BE2C (cell line): ENCODE measurements around the gene RNF151.
"Not testable (repeated sequence)": the region's sequence is repeated elsewhere in the genome, so short reads cannot be mapped to it uniquely, and the experiment has no call there.

Experiments
- DNase-seq: peaks from one replicate; pipeline ENCODE4 v3.0.0-alpha.2; 2020
- H3K27me3 ChIP-seq: fragments of 250-450 bp; sonication (Bioruptor Pico); 2 replicates; pipeline ENCODE4 v1.5.1; 2020; ENCODE audit warnings: mild to moderate bottlenecking
- H3K36me3 ChIP-seq: fragments of 250-450 bp; sonication (Bioruptor Pico); 2 replicates; pipeline ENCODE4 v1.5.1; 2020; ENCODE audit warnings: mild to moderate bottlenecking
- H3K4me1 ChIP-seq: fragments of 250-450 bp; sonication (Bioruptor Pico); 2 replicates; pipeline ENCODE4 v1.5.1; 2020
- H3K4me3 ChIP-seq: 2 replicates; pipeline ENCODE4 v1.5.1; 2011; ENCODE audit warnings: low read depth, low read length
- H3K9me3 ChIP-seq: fragments of 250-450 bp; sonication (Bioruptor Pico); 2 replicates; pipeline ENCODE4 v1.5.1; 2020
- TF ChIP-seq, protein P1 (sequence below): IDR thresholded peaks from 2 replicates; pipeline ENCODE4 v1.5.1; 2012; ENCODE audit warnings: mild to moderate bottlenecking, low read depth, low read length

Gene RNF151

DNA sequence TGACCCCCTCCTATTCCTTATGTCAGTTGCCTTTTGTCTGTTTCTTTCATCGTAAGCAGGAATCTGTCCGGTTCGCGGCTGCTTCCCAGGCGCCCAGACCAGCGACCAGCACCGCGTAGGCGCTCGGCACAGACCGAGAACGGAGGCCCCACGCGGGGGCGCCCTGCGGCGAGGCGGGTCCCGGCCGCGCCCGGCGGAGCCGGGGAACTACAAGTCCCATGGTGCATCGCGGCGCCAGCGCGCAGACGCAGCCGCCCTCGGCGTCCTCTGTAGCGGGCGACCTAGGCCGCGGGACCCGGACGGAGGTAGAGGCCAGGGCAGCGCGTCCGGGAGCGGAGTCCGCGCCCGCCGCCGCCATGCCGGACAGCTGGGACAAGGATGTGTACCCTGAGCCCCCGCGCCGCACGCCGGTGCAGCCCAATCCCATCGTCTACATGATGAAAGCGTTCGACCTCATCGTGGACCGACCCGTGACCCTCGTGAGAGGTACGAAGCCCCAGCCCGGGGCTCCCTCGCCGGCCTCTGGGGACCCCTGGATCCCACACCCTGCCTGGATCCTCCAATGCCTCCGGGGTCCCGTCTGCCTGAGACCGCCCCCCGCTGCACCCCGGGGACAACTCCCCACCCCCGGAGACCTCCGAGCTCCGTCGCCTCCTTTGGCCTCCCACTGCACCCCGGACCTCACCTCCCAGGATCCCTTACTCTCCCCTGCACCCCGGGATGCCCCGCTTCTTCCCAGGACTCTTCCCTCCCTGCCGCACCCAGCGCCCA is 7.2 kb upstream of the RNF151 start, which contains the start of gene NDUFB10:
Gene NDUFB10 (plus strand): TSS at position 270 of the 771 bp plus-strand sequence. CDS start 87 bp downstream, at position 357.
- Histone ChIP-seq H3K9me3 (no peaks in the 10 kb centered on the region), H3K36me3 (peaks cover 35% of the 10 kb centered on the region), H3K4me3 (peak within 1 kb of the TSS; percentile 86), H3K4me1 (no peaks in the 10 kb centered on the region), H3K27me3 (no peaks in the 10 kb centered on the region)
- TF ChIP-seq, protein P1, sequence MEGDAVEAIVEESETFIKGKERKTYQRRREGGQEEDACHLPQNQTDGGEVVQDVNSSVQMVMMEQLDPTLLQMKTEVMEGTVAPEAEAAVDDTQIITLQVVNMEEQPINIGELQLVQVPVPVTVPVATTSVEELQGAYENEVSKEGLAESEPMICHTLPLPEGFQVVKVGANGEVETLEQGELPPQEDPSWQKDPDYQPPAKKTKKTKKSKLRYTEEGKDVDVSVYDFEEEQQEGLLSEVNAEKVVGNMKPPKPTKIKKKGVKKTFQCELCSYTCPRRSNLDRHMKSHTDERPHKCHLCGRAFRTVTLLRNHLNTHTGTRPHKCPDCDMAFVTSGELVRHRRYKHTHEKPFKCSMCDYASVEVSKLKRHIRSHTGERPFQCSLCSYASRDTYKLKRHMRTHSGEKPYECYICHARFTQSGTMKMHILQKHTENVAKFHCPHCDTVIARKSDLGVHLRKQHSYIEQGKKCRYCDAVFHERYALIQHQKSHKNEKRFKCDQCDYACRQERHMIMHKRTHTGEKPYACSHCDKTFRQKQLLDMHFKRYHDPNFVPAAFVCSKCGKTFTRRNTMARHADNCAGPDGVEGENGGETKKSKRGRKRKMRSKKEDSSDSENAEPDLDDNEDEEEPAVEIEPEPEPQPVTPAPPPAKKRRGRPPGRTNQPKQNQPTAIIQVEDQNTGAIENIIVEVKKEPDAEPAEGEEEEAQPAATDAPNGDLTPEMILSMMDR = peak; percentile 64
- peak; percentile 97 for DNase-seq

DNA sequence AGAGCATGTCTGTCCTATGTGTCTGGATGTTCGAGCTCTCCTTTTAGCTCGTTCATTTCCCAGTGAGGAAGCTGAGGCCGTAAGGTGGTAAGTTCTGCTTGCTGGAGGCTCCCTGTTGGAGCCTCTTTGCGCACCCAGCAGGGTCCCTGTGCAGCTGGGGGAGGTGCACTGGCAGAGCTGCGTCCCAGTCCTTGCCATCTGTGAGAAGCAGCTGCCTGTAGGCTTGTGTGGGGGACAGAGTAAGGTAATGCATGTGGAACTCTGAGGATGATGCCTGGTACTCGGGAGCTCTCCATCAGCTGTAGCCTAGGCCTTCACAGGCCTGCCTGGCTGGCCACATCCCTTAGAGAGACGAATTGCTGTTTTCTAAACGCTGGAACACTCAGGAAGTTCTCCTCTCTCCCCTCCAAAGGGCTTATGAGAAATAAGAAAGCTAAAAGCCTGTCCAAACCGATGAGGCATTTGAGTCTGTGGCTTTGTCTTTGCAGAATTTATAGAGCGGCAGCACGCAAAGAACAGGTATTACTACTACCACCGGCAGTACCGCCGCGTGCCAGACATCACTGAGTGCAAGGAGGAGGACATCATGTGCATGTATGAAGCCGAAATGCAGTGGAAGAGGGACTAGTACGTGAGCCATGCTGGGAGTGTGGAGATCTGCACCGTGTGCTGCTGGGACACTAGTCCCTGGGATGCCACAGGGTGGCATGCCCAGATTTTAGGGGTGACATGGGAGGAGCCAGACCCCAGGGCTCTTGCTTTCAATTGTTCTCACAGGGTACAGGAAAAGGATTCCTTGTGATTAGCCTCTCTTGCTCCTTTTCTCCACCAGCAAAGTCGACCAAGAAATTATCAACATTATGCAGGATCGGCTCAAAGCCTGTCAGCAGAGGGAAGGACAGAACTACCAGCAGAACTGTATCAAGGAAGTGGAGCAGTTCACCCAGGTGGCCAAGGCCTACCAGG is 5.7 kb upstream of the RNF151 start:
- H3K36me3 ChIP-seq = peaks cover 35% of the 10 kb centered on the region
- no peaks in the 10 kb centered on the region for H3K27me3 ChIP-seq
- DNase-seq = peak; percentile 69
- peak overlapping the region; percentile 86 for H3K4me3 ChIP-seq
- no peaks in the 10 kb centered on the region for H3K4me1 ChIP-seq
- TF ChIP-seq, protein P1 = no peak
- no peaks in the 10 kb centered on the region for H3K9me3 ChIP-seq

DNA sequence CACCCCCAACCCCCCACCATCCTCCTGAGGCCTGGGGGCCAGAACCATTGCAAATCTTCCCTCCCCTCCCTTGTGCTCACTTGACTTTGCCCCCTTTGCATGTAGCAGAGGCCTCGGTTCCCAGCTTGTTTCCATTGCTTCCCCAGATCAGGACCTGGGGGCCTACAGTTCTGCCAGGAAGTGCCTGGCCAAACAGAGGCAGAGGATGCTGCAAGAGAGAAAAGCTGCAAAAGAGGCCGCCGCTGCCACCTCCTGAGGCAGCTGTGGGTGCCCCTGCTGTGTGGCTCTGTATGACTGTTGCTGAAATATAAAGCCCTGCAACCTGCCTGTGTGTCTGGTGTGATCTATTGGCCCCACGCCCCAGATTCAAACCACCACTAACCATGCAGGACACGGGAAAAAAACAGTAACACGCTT is 5.0 kb upstream of the RNF151 start:
- H3K9me3 ChIP-seq = no peaks in the 10 kb centered on the region
- DNase-seq = peak; percentile 55
- TF ChIP-seq, protein P1 = no peak
- H3K36me3 ChIP-seq = peaks cover 35% of the 10 kb centered on the region
- H3K4me1 ChIP-seq = no peaks in the 10 kb centered on the region
- H3K27me3 ChIP-seq = no peaks in the 10 kb centered on the region
- H3K4me3 ChIP-seq = peak overlapping the region; percentile 94; the same call in 1 of the 2 replicates

DNA sequence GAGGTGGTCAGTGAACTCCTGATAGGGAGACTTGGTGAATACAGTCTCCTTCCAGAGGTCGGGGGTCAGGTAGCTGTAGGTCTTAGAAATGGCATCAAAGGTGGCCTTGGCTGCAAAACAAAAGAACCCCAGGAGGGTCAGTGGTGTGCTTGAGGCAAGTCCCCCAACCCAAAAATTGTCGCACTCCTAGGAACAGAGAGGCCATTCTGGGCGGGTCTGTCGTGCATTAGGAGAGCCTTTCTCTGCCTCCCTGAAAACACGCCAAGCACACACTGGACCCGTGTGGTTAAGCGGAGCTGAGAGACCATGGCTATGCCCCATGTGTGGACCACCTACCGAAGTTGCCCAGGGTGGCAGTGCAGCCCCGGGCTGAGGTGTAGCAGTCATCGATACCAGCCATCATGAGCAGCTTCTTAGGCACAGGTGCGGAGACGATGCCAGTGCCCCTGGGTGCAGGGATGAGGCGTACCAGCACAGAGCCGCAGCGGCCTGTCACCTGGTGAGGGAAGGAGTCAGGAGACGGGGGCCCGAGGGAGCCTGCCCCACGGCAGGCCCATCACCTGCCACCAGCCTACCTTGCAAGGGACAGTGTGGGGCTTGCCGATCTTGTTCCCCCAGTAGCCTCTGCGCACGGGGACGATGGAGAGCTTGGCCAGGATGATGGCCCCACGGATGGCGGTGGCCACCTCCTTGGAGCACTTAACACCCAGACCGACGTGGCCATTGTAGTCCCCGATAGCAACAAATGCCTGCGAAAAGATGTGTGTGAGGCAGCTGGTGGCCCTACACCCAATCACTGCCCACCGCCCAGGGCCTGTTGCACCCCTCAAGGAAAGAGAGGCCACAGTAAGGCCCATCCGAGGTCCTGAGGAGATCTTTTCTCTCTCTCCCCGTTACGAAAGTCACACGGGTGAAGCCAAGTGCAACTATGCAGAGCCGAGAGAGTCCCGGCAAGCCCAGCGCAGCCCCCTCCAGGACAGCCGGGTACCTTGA is 4.2 kb upstream of the RNF151 start:
- not testable (repeated sequence) for H3K27me3 ChIP-seq, H3K4me1 ChIP-seq, H3K9me3 ChIP-seq
- peak; percentile 22 for DNase-seq
- Histone ChIP-seq H3K36me3 (peaks cover 35% of the 10 kb centered on the region), H3K4me3 (peak overlapping the region; percentile 94)

DNA sequence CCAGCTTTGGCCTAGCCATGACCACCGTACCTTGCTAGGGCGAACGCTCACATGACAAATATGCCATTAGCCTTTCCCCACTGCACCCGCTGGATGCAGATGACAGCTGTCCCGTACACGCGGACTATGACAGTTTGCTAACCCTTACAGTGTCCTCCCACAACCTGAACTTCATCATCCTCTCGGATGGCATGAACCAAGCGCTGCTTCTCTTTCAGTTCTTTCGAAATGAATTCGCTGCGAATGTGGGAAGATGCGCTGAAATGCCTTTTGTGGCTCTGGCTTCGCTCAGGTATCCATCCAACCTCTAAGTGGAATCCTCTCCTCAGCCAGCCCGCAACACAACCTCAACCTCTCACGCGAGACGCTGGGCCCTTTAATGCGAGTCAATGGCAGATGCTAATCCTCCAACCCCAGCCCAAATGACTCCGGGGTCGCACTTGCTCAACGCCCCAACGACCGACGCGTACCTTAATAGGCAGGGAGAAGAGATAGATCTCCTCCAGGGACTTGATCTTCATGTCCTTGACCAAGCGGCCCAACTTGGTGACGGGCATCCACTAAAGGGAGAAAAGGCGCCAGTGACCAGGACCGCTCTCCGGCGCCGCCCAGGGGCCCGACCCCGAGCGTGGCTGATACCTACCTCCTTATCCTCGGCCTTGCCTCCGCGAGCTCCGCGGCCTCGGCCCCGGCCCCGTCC is 2.7 kb upstream of the RNF151 start:
- Histone ChIP-seq H3K9me3 (no peaks in the 10 kb centered on the region), H3K4me1 (no peaks in the 10 kb centered on the region), H3K4me3 (peak overlapping the region; percentile 94), H3K36me3 (peaks cover 35% of the 10 kb centered on the region), H3K27me3 (no peaks in the 10 kb centered on the region)
- peak; percentile 22 for DNase-seq
- TF ChIP-seq, protein P1 = 0 out of 2 replicates have a peak, but pooled peaks have one; percentile 20
